HG02588 (cell line): Measurements from ENCODE around the gene AKAP11.

Experiments used
- ATAC-seq: cut with Tn5 transposase; IDR thresholded peaks from one replicate; pipeline ENCODE4 v1.9.1; 2021; ENCODE audit warnings: mild to moderate bottlenecking, moderate library complexity; ENCODE audit not compliant: unreplicated experiment

AKAP11 gene

DNA sequence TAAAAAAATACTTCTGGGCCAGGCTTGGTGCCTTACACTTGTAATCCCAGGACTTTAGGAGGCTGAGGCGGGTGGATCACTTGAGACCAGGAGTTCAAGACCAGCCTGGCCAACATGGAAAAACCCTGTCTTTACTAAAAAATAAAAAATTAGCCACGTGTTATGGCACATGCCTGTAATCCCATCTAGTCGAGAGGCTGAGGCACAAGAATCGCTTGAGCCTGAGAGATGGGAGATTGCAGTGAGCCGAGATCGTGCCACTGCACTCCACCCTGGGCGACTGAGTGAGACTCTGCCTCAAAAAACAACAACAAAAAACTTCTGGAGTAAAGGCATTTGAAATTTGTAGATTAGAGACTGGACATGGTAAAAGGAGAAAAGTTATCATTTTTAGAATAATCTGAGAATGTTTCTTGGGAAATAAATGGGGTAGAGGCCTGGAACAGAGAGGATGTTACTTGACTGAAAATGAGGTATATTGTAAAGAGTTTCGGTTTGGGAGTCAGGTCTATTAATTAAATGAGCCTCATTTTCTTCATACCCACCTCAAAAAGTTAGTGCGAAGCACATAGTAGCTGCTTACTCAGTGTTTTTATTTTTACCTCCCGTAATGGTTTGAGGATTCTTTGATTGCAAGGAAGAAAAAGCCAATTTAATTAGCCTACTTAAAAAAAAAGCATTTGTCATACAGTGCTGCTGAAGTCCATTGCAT, 2.6 kb downstream of the AKAP11 start:
- no peak for ATAC-seq

GRCh38 chr13:42275098-42275471, 3.1 kb downstream of the AKAP11 start:
- no peak for ATAC-seq

- ATAC-seq = no peak
These were observed 3.6 kb downstream of the AKAP11 start for GRCh38 chr13:42275506-42275905.

DNA sequence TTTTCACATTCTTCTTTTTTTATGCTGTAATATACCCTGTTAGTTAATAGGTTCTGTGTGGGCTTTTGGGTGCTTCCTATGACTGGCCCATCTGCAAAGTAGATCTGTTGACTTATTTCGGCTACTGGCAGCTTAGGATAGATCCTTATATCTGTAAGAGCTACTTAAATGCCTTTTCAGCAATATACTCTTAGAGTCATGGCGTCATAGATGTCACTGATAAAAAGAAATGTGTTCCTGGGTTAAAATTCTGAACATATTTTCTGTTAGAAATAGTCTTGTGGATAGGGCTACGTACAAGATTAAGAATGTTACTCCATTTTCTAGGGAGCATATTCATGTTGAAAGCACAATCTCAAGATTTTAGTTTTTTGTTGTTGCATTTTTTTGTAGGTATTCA, 4.7 kb downstream of the AKAP11 start:
- ATAC-seq = no peak

DNA sequence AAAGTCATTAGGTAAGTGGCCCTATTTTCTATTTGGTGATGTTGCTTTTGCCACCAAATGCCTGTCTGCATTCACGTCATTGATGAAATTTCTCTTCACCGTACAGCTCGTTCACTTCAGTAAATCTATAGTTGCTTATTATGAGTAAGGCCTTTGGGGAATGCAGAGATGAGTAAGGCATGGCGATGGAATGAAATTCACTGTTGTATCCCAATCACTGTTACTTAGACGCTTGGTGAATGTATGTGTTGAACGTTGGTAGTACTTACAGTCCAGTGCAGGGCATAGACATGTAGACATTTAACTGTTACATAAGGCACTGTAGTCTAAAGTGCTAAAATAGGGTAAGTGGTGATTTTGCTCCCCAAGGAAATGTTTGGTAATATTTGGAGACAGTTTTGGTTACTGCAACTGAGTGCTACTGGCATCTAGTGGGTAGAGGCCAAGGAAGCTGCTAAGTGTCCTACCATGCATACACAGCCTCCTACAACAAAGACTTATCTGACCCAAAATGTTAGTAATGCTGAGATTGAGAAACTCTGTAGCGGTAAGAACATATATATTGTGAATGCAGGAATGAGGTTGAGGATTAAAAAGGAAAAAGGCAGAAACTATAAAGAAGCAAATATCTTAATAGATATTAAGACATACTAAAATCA, 5.8 kb downstream of the AKAP11 start:
- ATAC-seq = no peak

DNA sequence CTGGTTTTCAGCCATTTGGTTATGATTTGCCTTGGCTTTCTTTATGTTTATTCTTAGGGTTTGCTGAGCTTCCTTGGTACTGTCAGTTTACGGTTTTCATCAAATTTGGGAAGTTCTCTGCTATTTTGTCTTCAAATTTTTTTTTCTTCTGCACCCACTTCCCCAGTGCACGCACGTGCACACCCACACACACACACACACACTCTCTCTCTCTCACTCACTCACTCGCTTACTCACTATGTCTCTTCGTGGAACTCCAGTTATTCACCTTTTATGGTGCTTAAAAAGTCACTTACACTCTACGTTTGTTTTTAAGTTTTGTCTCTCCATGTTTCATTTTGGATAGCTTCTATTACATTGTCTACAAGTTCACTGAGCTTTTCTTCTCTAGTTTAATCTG, 7.1 kb downstream of the AKAP11 start:
- ATAC-seq = no peak

- no peak for ATAC-seq
These were observed 8.0 kb downstream of the AKAP11 start for GRCh38 chr13:42279986-42280385.

- ATAC-seq = no peak
These were observed 8.6 kb downstream of the AKAP11 start for GRCh38 chr13:42280537-42280936.

DNA sequence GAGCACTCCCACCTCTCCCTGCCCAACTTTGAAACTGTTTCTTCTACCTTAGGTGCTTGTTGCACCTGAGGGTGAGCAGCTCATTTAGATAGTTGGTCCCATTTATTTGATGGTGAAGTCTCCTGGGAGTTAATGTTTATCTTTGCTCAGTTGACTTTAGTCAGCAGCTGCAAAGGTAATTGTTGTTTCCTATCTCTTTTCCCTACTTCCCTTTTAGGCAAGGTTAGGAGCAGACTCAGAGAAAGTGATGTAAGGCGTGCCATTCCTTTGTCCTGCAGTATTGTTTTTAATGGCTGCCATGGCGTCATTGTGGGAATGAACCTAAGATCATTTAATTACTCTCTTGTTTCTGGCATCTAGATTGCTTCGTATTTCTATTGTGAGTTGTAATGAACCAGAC, 11.6 kb downstream of the AKAP11 start:
- ATAC-seq = no peak

DNA sequence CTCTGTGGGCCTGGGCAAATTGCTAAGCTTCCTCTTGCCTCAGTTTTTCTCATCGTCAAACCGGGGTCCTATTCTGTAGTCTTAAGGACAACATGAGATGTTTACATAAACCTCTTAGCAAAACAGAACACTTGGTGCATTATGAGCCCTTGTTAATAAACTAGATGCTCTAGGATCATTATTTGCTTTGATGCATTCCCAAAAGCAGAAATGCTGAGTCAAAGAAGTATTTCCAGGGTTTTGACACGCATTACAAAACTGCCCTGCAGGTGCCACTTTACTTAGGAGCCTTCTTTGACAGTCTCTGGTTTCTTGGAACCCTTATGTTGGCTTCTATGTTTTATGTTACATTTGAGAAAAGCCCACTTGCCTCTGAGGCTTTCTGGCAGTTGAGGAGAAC, 12.1 kb downstream of the AKAP11 start:
- ATAC-seq = no peak

GRCh38 chr13:42298392-42298791, 26.4 kb downstream of the AKAP11 start:
- no peak for ATAC-seq

- no peak for ATAC-seq
These were observed 33.6 kb downstream of the AKAP11 start for GRCh38 chr13:42305503-42305902.

DNA sequence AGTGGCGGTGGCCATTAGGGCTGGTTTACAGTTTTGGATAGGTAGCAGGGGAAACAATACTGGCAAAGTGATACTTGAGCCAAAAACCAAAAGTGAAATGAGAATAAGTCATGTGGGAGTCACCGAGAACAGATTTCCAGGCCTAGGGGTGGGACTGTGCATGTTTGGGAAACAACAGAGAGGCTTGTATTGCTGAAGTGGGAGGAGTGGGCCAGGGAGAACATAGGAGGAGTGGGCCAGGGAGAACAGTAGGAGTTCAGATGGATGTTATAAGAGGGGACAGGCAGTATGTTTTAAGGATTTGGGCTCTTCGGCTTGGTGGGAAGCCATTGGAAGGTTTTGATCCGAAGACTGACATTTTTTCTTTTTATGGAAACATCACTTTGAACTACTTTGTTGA, 35.5 kb downstream of the AKAP11 start:
- no peak for ATAC-seq

- no peak for ATAC-seq
These were observed 41.0 kb downstream of the AKAP11 start for GRCh38 chr13:42312817-42313431.

- no peak for ATAC-seq
These were observed 46.6 kb downstream of the AKAP11 start for GRCh38 chr13:42318570-42318969.

DNA sequence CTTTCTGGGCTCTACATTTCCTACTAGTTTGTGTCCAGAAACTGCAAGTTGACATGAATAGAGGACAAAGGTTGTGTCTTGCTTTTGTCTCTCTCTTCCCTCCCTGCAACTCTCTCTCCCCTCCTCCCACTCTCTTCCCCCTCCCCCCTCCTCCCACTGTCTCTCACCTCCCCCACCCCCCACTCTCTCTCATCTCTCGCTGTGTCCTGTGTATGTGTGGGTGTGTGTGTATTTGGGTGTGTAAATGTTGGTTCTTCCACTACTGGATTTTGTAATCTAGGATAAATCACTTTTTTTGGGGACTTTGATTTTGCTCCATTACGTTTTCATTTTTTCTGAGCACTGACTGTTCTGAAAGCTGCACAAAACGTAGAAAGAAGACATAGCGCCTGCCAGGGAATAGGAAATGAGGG, 48.4 kb downstream of the AKAP11 start:
- ATAC-seq = no peak

- ATAC-seq = no peak
These were observed 50.9 kb downstream of the AKAP11 start for GRCh38 chr13:42322806-42323205.

DNA sequence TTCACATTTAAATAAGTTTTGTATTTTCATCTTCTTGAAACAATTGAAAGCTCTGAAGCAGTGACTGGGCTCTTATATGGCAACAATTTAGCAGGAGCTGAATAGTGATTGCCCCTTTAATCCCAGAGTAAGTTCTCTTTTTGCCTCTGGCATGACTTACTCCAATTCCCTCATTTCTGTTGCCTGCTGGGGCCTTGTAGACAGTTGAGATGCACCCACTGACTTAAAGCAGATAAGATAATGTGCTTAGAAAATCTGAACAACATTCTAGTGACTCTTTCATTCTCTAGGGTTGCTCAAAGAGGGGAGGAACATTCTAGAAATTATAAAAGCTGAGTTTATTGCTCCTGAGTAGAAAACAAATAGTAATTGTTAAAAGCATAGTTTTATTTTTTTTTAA, 52.8 kb downstream of the AKAP11 start:
- no peak for ATAC-seq

GRCh38 chr13:42327725-42328124, 55.8 kb downstream of the AKAP11 start:
- no peak for ATAC-seq

DNA sequence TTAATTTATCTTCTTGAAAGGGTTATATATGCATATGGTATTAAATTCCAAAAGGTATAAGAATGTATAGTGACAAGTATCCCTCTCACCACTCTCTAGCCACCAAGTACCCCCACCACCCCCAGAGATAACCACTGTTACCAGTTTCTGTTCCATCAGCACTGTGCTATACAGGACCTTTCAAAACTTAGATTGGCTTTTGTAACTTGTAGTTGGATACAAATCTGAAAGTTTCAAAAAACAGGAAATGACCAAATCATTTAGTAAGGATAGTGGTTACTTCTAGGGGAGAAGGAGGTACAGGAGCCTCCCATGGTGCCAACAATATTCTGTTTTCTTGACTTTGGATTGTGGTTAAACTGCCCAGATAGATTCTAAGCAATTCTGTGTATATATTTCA, 56.7 kb downstream of the AKAP11 start:
- no peak for ATAC-seq

DNA sequence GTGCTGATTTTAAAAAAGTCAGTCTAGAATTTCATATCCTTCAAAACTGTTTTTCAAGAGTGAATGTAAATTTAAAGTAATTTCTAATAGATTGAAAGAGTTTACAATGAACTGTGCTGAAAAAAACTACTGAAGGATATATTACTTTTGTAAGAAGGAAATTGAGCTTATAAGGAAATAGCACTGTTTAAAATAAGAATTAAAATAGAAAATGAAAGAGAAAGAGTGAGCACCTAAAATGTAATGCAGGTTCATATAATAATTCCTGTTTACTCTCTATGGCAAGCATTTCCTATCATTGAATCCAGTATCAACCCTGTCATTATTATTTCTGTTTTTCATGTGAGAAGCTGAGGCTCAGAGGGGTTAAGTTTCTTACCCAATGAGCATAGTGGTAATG, 57.3 kb downstream of the AKAP11 start:
- no peak for ATAC-seq

- no peak for ATAC-seq
These were observed 59.1 kb downstream of the AKAP11 start for GRCh38 chr13:42331009-42331408.
